ENCODE data around the gene ALDH3B2. TPM values are rescaled to one million over a fixed set of nuclear protein-coding genes. Genes with fewer than 3 reads are reported as not detected.

The ALDH3B2 gene
- total RNA-seq, 1 experiment from 2014 or later: not detected

DNA sequence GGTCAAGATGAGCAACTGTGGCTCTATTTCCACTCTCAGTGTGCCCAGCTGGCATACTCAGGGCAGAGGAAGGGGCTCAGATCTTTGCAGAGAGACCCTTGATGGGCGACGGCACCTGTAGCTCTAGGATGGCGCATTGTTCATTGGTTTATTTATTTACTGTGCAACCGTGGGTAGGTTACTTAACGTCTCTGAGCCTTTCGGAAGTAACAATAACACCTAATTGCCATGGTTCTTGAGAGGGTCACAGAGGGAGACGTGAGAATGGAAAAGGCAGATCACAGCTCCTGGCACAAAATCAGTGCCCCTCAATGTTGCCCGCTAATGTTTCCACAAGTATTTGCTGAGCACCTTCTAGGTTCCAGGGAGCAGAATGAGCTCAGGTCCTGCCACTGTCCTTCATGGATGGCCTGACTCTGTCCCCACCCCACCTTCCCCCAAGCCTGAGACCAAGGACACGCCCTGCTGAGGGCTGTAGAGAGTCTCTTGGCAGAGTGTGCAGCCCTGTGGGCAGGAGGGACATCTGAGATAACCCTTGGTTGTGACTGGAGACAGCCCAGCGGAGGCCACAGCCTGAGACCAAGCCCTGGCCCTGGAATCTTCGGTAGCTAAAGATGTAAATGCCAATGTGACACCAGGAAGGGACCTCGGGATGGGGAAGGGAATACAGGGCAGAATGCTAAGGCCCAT, 780 bp upstream of the ALDH3B2 start:
- Histone ChIP-seq H3K4me1 (ENCODE audit: control insufficient read depth, insufficient read depth, low read length) (no peaks in the 10 kb centered on the region), H3K4me3 (ENCODE audit: low read depth in 2 of 2, low read length in 2 of 2) (no peak overlapping the region), H3K27ac (ENCODE audit: low read length) (no peak overlapping the region), H3K36me3 (ENCODE audit: control insufficient read depth, insufficient read depth, low read length) (no peaks in the 10 kb centered on the region), H3K27me3 (ENCODE audit: control insufficient read depth, insufficient read depth, low read length) (no peaks in the 10 kb centered on the region; the same call in 1 of the 2 replicates), H3K9me3 (ENCODE audit: control insufficient read depth, insufficient read depth, low read depth, low read length) (no peaks in the 10 kb centered on the region)
- in situ Hi-C loops (cut with HindIII; ENCODE audit: low pct_unique_long_range_greater_than_20kb, low sequenced_read_pairs) (no loop called here), intact Hi-C loops (cut with micrococcal nuclease; ENCODE audit: unreplicated experiment) (no loop called here)
- BruUV-seq (replicated peaks): no TSS peak
- DNase-seq (ENCODE audit: low read depth, low spot score) (no peak), ATAC-seq (no peak)
- CTCF ChIA-PET: interaction anchor here (0.6 kb wide), 1 partner anchor 23 kb away, joined by 3 read pairs; no protein-coding TSS in a partner anchor
- POLR2A ChIA-PET: no interaction called here
- TF ChIP-seq TCF7L2 (IDR thresholded peaks at IDR 0.05; ENCODE audit: low read depth, low read length): no peak
- TF ChIP-seq, protein P1, sequence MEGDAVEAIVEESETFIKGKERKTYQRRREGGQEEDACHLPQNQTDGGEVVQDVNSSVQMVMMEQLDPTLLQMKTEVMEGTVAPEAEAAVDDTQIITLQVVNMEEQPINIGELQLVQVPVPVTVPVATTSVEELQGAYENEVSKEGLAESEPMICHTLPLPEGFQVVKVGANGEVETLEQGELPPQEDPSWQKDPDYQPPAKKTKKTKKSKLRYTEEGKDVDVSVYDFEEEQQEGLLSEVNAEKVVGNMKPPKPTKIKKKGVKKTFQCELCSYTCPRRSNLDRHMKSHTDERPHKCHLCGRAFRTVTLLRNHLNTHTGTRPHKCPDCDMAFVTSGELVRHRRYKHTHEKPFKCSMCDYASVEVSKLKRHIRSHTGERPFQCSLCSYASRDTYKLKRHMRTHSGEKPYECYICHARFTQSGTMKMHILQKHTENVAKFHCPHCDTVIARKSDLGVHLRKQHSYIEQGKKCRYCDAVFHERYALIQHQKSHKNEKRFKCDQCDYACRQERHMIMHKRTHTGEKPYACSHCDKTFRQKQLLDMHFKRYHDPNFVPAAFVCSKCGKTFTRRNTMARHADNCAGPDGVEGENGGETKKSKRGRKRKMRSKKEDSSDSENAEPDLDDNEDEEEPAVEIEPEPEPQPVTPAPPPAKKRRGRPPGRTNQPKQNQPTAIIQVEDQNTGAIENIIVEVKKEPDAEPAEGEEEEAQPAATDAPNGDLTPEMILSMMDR (IDR thresholded peaks at IDR 0.05): no peak
- no peak for TF ChIP-seq POLR2AphosphoS5 (IDR thresholded peaks at IDR 0.05; ENCODE audit: low read depth, low read length)
- TF ChIP-seq, protein P2, sequence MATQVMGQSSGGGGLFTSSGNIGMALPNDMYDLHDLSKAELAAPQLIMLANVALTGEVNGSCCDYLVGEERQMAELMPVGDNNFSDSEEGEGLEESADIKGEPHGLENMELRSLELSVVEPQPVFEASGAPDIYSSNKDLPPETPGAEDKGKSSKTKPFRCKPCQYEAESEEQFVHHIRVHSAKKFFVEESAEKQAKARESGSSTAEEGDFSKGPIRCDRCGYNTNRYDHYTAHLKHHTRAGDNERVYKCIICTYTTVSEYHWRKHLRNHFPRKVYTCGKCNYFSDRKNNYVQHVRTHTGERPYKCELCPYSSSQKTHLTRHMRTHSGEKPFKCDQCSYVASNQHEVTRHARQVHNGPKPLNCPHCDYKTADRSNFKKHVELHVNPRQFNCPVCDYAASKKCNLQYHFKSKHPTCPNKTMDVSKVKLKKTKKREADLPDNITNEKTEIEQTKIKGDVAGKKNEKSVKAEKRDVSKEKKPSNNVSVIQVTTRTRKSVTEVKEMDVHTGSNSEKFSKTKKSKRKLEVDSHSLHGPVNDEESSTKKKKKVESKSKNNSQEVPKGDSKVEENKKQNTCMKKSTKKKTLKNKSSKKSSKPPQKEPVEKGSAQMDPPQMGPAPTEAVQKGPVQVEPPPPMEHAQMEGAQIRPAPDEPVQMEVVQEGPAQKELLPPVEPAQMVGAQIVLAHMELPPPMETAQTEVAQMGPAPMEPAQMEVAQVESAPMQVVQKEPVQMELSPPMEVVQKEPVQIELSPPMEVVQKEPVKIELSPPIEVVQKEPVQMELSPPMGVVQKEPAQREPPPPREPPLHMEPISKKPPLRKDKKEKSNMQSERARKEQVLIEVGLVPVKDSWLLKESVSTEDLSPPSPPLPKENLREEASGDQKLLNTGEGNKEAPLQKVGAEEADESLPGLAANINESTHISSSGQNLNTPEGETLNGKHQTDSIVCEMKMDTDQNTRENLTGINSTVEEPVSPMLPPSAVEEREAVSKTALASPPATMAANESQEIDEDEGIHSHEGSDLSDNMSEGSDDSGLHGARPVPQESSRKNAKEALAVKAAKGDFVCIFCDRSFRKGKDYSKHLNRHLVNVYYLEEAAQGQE (IDR thresholded peaks at IDR 0.05; ENCODE audit: insufficient read depth in 1 of 2, low read depth in 2 of 2, low read length in 1 of 2): no peak
- no peak for TF ChIP-seq SIN3A (IDR thresholded peaks at IDR 0.05; ENCODE audit: borderline replicate concordance, insufficient read depth, low read depth, low read length)

DNA sequence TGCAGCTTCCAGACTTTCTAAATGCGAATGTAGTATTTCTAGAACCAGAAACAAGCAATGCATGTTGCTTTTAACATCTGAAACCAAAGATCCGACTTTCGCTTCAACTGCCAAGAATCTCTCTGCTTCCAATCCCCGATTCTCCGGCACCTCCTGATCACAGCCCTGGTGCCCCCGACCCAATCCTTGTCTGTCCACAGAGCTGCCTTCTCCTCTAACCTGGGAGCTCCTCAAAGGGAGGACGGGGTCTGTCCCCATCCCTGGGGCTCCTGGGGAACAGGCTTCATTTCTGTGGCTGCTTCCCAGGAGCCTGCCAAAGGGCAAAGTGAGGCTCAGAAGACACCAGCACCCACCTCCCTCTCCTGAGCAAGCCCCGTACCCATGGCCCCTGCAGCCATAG, 521 bp downstream of the ALDH3B2 start:
- no peaks in the 10 kb centered on the region for H3K4me1 ChIP-seq (ENCODE audit: control insufficient read depth, insufficient read depth, low read length)
- no peak overlapping the region for H3K4me3 ChIP-seq (ENCODE audit: low read depth in 2 of 2, low read length in 2 of 2)
- ATAC-seq (0 out of 2 replicates have a peak, but pooled peaks have one; percentile 23), DNase-seq (ENCODE audit: low read depth, low spot score) (no peak)
- no peak overlapping the region for H3K27ac ChIP-seq (ENCODE audit: low read length)
- no peaks in the 10 kb centered on the region; the same call in 1 of the 2 replicates for H3K27me3 ChIP-seq (ENCODE audit: control insufficient read depth, insufficient read depth, low read length)
- intact Hi-C loops (cut with micrococcal nuclease; ENCODE audit: unreplicated experiment) (no loop called here), in situ Hi-C loops (cut with HindIII; ENCODE audit: low pct_unique_long_range_greater_than_20kb, low sequenced_read_pairs) (no loop called here)
- ChIA-PET CTCF (interaction anchor here (0.7 kb wide), 1 partner anchor 24 kb away, joined by 3 read pairs; the partner anchor contains the start of gene ACY3), POLR2A (no interaction called here)
- no peaks in the 10 kb centered on the region for H3K36me3 ChIP-seq (ENCODE audit: control insufficient read depth, insufficient read depth, low read length)
- no peaks in the 10 kb centered on the region for H3K9me3 ChIP-seq (ENCODE audit: control insufficient read depth, insufficient read depth, low read depth, low read length)
- BruUV-seq (replicated peaks): no TSS peak
- no peak for TF ChIP-seq TCF7L2 (IDR thresholded peaks at IDR 0.05; ENCODE audit: low read depth, low read length)
- TF ChIP-seq, protein P2 (IDR thresholded peaks at IDR 0.05; ENCODE audit: insufficient read depth in 1 of 2, low read depth in 2 of 2, low read length in 1 of 2): no peak

All from Panc1 (cell line).